Lung (tissue), 12 donors: ENCODE results near the gene LUZP4. TPM values are rescaled to one million over a fixed set of nuclear protein-coding genes. Genes with fewer than 3 reads are reported as not detected.

Source experiments
- ATAC-seq: fragments of 200-7000 bp; cut with Tn5 transposase; one replicate; pipeline ENCODE4 v1.9.1; 2020; ENCODE audit warnings: moderate number of reproducible peaks; ENCODE audit not compliant: insufficient read depth, low FRiP score
- DNase-seq, 3 donors: peaks; one replicate each; pipeline ENCODE4 v3.0.0-alpha.2; 2013 to 2017
- H3K27ac ChIP-seq, 2 donors: one replicate each; pipeline ENCODE4 v1.5.1; 2013; ENCODE audit warnings: mild to moderate bottlenecking in 2 of 2, moderate library complexity in 2 of 2, control low read depth in 1 of 2, inconsistent platforms in 1 of 2, low read depth in 1 of 2, low read length in 1 of 2
- H3K27me3 ChIP-seq, 3 donors: one replicate each; pipeline ENCODE4 v1.5.1; 2013; ENCODE audit warnings: low read length in 2 of 3; ENCODE audit not compliant: control insufficient read depth in 3 of 3, insufficient read depth in 3 of 3
- H3K36me3 ChIP-seq, 4 donors: one replicate each; pipeline ENCODE4 v1.5.1; 2013; ENCODE audit warnings: low read length in 4 of 4, mild to moderate bottlenecking in 1 of 4, moderate library complexity in 1 of 4; ENCODE audit not compliant: control insufficient read depth in 4 of 4, insufficient read depth in 4 of 4
- H3K4me1 ChIP-seq, 5 donors: one replicate each; pipeline ENCODE4 v1.5.1; 2013; ENCODE audit warnings: low read length in 5 of 5, mild to moderate bottlenecking in 2 of 5, moderate library complexity in 1 of 5; ENCODE audit not compliant: control insufficient read depth in 5 of 5, insufficient read depth in 5 of 5
- H3K4me3 ChIP-seq: one replicate; pipeline ENCODE4 v1.5.1; 2013; ENCODE audit warnings: mild to moderate bottlenecking, control low read depth, moderate library complexity
- H3K9ac ChIP-seq, 2 donors: one replicate each; pipeline ENCODE4 v1.5.1; 2013; ENCODE audit warnings: low read length in 2 of 2, control low read depth in 1 of 2; ENCODE audit not compliant: insufficient read depth in 1 of 2
- H3K9me3 ChIP-seq, 4 donors: one replicate each; pipeline ENCODE4 v1.5.1; 2013; ENCODE audit warnings: low read length in 3 of 4, mild to moderate bottlenecking in 1 of 4, moderate library complexity in 1 of 4; ENCODE audit not compliant: control insufficient read depth in 4 of 4, insufficient read depth in 3 of 4
- CTCF ChIP-seq: IDR thresholded peaks from 2 replicates; pipeline ENCODE4 v1.5.1; 2012; ENCODE audit warnings: mild to moderate bottlenecking; ENCODE audit errors: control extremely low read depth, extremely low read depth
- WGBS, 2 donors: extraction: QIAGEN DNeasy Blood & Tissue Kit; methylation state at CpG; one replicate each; pipeline ENCODE4 v1.1.7; 2013; 5-methylcytosine and 5-hydroxymethylcytosine counted together
- polyA plus RNA-seq, 2 donors: library from polyadenylated mRNA; stranded (reverse); fragments of 200-250 nt; gene quantifications; one replicate each; pipeline ENCODE4 v1.2.1, GENCODE V29; 2013
- total RNA-seq, 2 donors: library from RNA; depleted of rRNA in 1 of 2; stranded (reverse); fragments of >200 nt in 1 of 2; gene quantifications; one replicate each; pipeline ENCODE4 v1.2.1, GENCODE V29; 2014 to 2021
- donor health status: control.
- donor health status: control.
- donor health status: Bipolar disorder and iron deficiency.
- donor health status: healthy.
- donor health status: DM: yes; HTN: yes; CAD: no.

Gene LUZP4
- total and polyA plus RNA-seq, 4 donors: not detected

DNA sequence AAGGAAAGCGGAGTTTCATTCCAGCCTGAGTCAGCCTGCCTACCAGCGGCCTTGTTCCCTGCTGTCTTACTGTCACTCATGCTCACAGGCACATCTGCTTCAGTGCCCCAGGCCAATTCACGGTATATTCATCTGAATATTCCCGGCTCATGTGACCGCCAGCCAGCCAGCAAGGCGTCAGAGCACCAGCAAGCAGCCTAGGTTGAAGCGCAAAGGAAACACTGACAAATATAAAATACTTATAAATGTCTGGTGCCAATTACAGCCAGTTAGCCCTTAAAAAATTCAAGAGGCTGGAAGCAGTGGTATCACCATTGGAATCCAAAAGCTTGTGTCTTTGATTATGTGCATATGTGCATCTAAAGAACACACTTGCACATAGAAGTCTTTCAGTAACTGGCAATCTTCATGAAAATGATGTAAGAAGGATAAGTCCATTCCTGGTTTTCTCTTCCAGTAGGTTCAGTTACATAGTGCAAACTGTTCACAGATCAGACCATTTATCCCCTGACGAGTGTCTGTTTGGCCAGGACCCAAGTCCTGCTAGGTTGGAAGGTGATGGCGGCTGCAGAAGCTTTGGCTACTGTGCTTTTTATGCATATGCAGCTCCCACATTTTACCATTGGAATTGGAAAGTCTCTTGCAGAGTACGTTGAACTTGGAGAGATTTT is 61.3 kb downstream of the LUZP4 start:
- H3K36me3 ChIP-seq: no peaks in the 10 kb centered on the region
- no peak for ATAC-seq
- peaks cover 0 to 10% (median 0%) of the 10 kb centered on the region in 5 donors for H3K4me1 ChIP-seq
- TF ChIP-seq CTCF: no peak
- DNase-seq: no peak
- WGBS, 2 donors: 63 to 91% methylated on average over 10 of the region's 10 CpGs
- H3K9me3 ChIP-seq: no peaks in the 10 kb centered on the region
- H3K4me3 ChIP-seq: no peak overlapping the region
- H3K9ac ChIP-seq: no peak overlapping the region
- H3K27me3 ChIP-seq: peaks cover 0 to 32% (median 14%) of the 10 kb centered on the region in 3 donors
- H3K27ac ChIP-seq: no peak overlapping the region

GRCh38 chrX:115356369-115356768 is 66.9 kb downstream of the LUZP4 start:
- no peak for DNase-seq
- Histone ChIP-seq H3K9me3 (no peaks in the 10 kb centered on the region), H3K9ac (no peak overlapping the region), H3K36me3 (no peaks in the 10 kb centered on the region), H3K27ac (no peak overlapping the region), H3K4me3 (no peak overlapping the region), H3K4me1 (peaks cover 0 to 10% (median 0%) of the 10 kb centered on the region in 5 donors), H3K27me3 (peaks cover 0 to 26% (median 25%) of the 10 kb centered on the region in 3 donors)
- no peak for ATAC-seq
- WGBS, 2 donors: 50 to 67% methylated on average over 4 of the region's 4 CpGs
- no peak for TF ChIP-seq CTCF

Other genes with a start within 250 kb of the LUZP4 start
- not detected for gene RBMXL3, start 100.3 kb upstream of the LUZP4 start, total RNA-seq
- not detected for gene RBMXL3, start 100.3 kb upstream of the LUZP4 start, polyA plus RNA-seq
- 10 to 100 TPM in 1 of 2 donors, 1 to 10 TPM in 1; 3.6 to 15.1 TPM for gene LRCH2, start 55.6 kb upstream of the LUZP4 start, total RNA-seq
- 1 to 10 TPM; 1.1 to 2.1 TPM for gene LRCH2, start 55.6 kb upstream of the LUZP4 start, polyA plus RNA-seq